Measurements from ENCODE around the gene SLC30A5.
"Not testable (repeated sequence)": the region's sequence is repeated elsewhere in the genome, so short reads cannot be mapped to it uniquely, and the experiment has no call there.

Gene SLC30A5

GRCh38 chr5:69140827-69141226 lies 47.0 kb downstream of the SLC30A5 start:
- Histone ChIP-seq H4K20me1 (ENCODE audit: insufficient read depth, low read length) (no peaks in the 10 kb centered on the region), H3K4me2 (ENCODE audit: low read length) (no peak overlapping the region), H3K36me3 (replicated peaks; ENCODE audit: low read depth, low read length) (no peaks in the 10 kb centered on the region), H3K4me3 (ENCODE audit: low read length) (no peak overlapping the region), H3K4me1 (ENCODE audit: low read length) (no peaks in the 10 kb centered on the region), H3K27me3 (ENCODE audit: low read depth, low read length) (no peaks in the 10 kb centered on the region), H2AFZ (ENCODE audit: low read depth, low read length) (no peak overlapping the region), H3K79me2 (ENCODE audit: low read length) (no peaks in the 10 kb centered on the region), H3K27ac (ENCODE audit: low read length) (no peak overlapping the region), H3K9ac (ENCODE audit: low read length) (no peak overlapping the region), H3K9me3 (ENCODE audit: insufficient read depth, low read length) (no peaks in the 10 kb centered on the region)
- no peak for TF ChIP-seq CTCF (IDR thresholded peaks at IDR 0.05; ENCODE audit: low read depth, low read length)
- TF ChIP-seq EZH2phosphoT487 (IDR thresholded peaks at IDR 0.05; ENCODE audit: low read depth), result no peak

- not testable (repeated sequence) for H3K9me3 ChIP-seq (ENCODE audit: insufficient read depth, low read length); H3K9ac ChIP-seq (ENCODE audit: low read length); H2AFZ ChIP-seq (ENCODE audit: low read depth, low read length); H3K79me2 ChIP-seq (ENCODE audit: low read length); H3K36me3 ChIP-seq (replicated peaks; ENCODE audit: low read depth, low read length); H3K27ac ChIP-seq (ENCODE audit: low read length); H3K4me1 ChIP-seq (ENCODE audit: low read length); H3K27me3 ChIP-seq (ENCODE audit: low read depth, low read length); H3K4me3 ChIP-seq (ENCODE audit: low read length); H3K4me2 ChIP-seq (ENCODE audit: low read length); H4K20me1 ChIP-seq (ENCODE audit: insufficient read depth, low read length)
These were observed 54.8 kb downstream of the SLC30A5 start for GRCh38 chr5:69148576-69148975.

DNA sequence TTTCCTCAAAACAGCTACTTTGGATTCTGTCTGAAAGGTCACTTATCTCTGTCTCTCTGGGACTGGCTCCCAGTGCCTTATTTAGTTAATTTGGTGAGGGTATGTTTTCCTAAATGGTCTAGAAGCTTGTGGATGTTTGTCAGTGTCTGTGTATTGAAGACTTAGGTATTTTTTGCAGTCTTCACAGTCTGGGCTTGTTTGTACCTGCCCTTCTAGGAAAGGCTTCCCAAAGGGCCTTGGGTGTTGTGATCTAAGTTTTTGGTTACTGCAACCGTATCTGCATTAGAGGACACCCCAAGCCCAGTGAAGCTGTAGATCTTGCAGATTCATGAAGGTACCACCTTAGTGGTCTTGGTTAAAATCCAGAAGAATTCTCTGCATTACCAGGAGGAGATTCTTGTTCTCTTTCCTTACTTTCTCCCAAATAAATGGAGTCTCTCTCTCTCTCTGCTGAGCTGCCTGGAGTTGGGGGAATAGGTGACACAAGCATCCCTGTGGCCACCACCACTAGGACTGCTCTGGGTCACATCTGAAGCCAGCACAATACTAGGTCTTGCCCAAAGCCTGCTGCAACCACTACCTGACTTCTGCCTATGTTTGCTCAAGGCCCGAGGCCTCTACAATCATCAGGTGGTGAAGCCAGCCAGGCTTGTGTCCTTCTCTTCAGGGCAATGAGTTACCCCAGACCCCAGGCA lies 55.3 kb downstream of the SLC30A5 start:
- H3K4me1 ChIP-seq (ENCODE audit: low read length), result no peaks in the 10 kb centered on the region
- no peaks in the 10 kb centered on the region for H3K9me3 ChIP-seq (ENCODE audit: insufficient read depth, low read length)
- no peak overlapping the region for H2AFZ ChIP-seq (ENCODE audit: low read depth, low read length)
- H4K20me1 ChIP-seq (ENCODE audit: insufficient read depth, low read length), result no peaks in the 10 kb centered on the region
- TF ChIP-seq EZH2phosphoT487 (IDR thresholded peaks at IDR 0.05; ENCODE audit: low read depth), result no peak
- no peak for TF ChIP-seq CTCF (IDR thresholded peaks at IDR 0.05; ENCODE audit: low read depth, low read length)
- H3K27me3 ChIP-seq (ENCODE audit: low read depth, low read length), result no peaks in the 10 kb centered on the region
- no peak overlapping the region for H3K9ac ChIP-seq (ENCODE audit: low read length)
- no peak overlapping the region for H3K4me3 ChIP-seq (ENCODE audit: low read length)
- H3K27ac ChIP-seq (ENCODE audit: low read length), result no peak overlapping the region
- H3K4me2 ChIP-seq (ENCODE audit: low read length), result no peak overlapping the region
- H3K36me3 ChIP-seq (replicated peaks; ENCODE audit: low read depth, low read length), result no peaks in the 10 kb centered on the region
- no peaks in the 10 kb centered on the region for H3K79me2 ChIP-seq (ENCODE audit: low read length)

DNA sequence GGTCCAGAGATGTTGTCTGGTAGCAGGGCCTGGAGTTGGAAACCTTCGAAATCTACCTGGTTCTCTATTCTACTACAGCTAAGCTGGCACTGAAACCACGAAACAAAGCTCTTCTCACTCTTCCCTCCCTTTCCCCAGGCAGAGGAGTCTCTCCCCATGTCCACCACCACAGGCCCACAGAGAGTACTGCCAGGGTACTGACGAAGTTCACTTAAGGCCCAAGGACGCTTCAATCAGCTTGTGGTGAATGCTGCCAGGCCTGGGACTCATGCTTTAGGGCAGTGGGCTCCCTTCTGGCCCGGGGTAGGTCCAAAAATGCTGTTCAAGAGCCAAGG lies 55.8 kb downstream of the SLC30A5 start:
- no peaks in the 10 kb centered on the region for H3K79me2 ChIP-seq (ENCODE audit: low read length)
- no peaks in the 10 kb centered on the region for H3K4me1 ChIP-seq (ENCODE audit: low read length)
- H3K27ac ChIP-seq (ENCODE audit: low read length), result no peak overlapping the region
- H3K9me3 ChIP-seq (ENCODE audit: insufficient read depth, low read length), result no peaks in the 10 kb centered on the region
- H3K27me3 ChIP-seq (ENCODE audit: low read depth, low read length), result no peaks in the 10 kb centered on the region
- no peaks in the 10 kb centered on the region for H3K36me3 ChIP-seq (replicated peaks; ENCODE audit: low read depth, low read length)
- TF ChIP-seq CTCF (IDR thresholded peaks at IDR 0.05; ENCODE audit: low read depth, low read length) (no peak), EZH2phosphoT487 (IDR thresholded peaks at IDR 0.05; ENCODE audit: low read depth) (no peak)
- no peak overlapping the region for H3K4me2 ChIP-seq (ENCODE audit: low read length)
- no peak overlapping the region for H3K4me3 ChIP-seq (ENCODE audit: low read length)
- H4K20me1 ChIP-seq (ENCODE audit: insufficient read depth, low read length), result no peaks in the 10 kb centered on the region
- H3K9ac ChIP-seq (ENCODE audit: low read length), result no peak overlapping the region
- H2AFZ ChIP-seq (ENCODE audit: low read depth, low read length), result no peak overlapping the region

All from OCI-LY3 (cell line).